ENCODE measurements around the gene PCTP.

DNA sequence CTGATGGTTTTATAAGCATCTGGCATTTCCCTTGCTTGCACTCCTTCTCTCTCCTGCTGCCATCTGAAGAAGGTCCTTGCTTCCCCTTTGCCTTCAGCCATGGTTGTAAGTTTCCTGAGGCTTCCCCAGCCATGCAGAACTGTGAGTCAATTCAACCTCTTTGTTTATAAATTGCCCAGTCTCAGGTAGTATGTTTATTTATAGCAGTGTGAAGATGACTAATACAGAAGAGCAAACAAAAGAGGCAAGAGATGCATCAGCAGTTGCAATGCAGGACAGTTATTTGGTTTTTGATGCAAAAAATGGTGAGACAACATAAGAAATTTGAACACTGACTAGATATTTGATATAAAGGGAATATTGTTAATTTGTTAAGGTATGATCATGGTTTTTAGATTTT, 45.0 kb upstream of the PCTP start:
- TF ChIP-seq, protein P1, sequence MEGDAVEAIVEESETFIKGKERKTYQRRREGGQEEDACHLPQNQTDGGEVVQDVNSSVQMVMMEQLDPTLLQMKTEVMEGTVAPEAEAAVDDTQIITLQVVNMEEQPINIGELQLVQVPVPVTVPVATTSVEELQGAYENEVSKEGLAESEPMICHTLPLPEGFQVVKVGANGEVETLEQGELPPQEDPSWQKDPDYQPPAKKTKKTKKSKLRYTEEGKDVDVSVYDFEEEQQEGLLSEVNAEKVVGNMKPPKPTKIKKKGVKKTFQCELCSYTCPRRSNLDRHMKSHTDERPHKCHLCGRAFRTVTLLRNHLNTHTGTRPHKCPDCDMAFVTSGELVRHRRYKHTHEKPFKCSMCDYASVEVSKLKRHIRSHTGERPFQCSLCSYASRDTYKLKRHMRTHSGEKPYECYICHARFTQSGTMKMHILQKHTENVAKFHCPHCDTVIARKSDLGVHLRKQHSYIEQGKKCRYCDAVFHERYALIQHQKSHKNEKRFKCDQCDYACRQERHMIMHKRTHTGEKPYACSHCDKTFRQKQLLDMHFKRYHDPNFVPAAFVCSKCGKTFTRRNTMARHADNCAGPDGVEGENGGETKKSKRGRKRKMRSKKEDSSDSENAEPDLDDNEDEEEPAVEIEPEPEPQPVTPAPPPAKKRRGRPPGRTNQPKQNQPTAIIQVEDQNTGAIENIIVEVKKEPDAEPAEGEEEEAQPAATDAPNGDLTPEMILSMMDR (IDR thresholded peaks at IDR 0.05): no peak
- TF ChIP-seq POLR2A (IDR thresholded peaks at IDR 0.05): no peak
